Heart left ventricle (tissue), 16 donors: ENCODE data around the gene PPP1R7. TPM values are rescaled to one million over a fixed set of nuclear protein-coding genes. Genes with fewer than 3 reads are reported as not detected.

Experiments used
- ATAC-seq, 4 donors: fragments of 200-7000 bp; cut with Tn5 transposase; one replicate each; pipeline ENCODE4 v1.9.1; 2020 to 2022; ENCODE audit warnings: moderate library complexity in 4 of 4, mild to moderate bottlenecking in 3 of 4, moderate number of reproducible peaks in 1 of 4
- DNase-seq, 5 donors: peaks; one replicate each; pipeline ENCODE4 v3.0.0-alpha.2; 2020
- H3K27ac ChIP-seq, 12 donors: fragments of 200-600 bp; sonication (generic) in 4 of 12; one replicate each; pipeline versions ENCODE4 v1.5.0 to v1.8.0; 2016 to 2022; ENCODE audit warnings: mild to moderate bottlenecking in 2 of 12
- H3K27me3 ChIP-seq, 9 donors: fragments of 200-600 bp; sonication (generic) in 2 of 9; one replicate each; pipeline versions ENCODE4 v1.5.1 to v1.8.0; 2016 to 2022; ENCODE audit warnings: mild to moderate bottlenecking in 3 of 9
- H3K36me3 ChIP-seq, 9 donors: fragments of 200-600 bp; sonication (generic) in 2 of 9; one replicate each; pipeline versions ENCODE4 v1.5.0 to v1.8.0; 2018 to 2022; ENCODE audit warnings: mild to moderate bottlenecking in 2 of 9
- H3K4me1 ChIP-seq, 12 donors: fragments of 200-600 bp; sonication (generic) in 4 of 12; one replicate each; pipeline versions ENCODE4 v1.5.0 to v1.8.0; 2016 to 2022; ENCODE audit warnings: mild to moderate bottlenecking in 3 of 12
- H3K4me3 ChIP-seq, 12 donors: fragments of 200-600 bp; sonication (generic) in 4 of 12; one replicate each; pipeline versions ENCODE4 v1.5.0 to v1.8.0; 2017 to 2022; ENCODE audit warnings: mild to moderate bottlenecking in 9 of 12, moderate library complexity in 4 of 12
- H3K9me3 ChIP-seq, 12 donors: fragments of 200-600 bp; sonication (generic) in 4 of 12; one replicate each; pipeline versions ENCODE4 v1.5.0 to v1.8.0; 2016 to 2022; ENCODE audit warnings: mild to moderate bottlenecking in 1 of 12
- POLR2A ChIP-seq, 2 donors: fragments of 450-650 bp; IDR thresholded peaks; one replicate each; pipeline ENCODE4 v1.6.1; 2017; ENCODE audit warnings: antibody characterized with exemption in 2 of 2, mild to moderate bottlenecking in 2 of 2, moderate library complexity in 2 of 2
- WGBS, 4 donors: extraction: QIAGEN DNeasy Blood & Tissue Kit in 2 of 4; methylation state at CpG; one replicate each; pipeline versions ENCODE4 v1.1.5 to v1.1.7; 2013 to 2018; 5-methylcytosine and 5-hydroxymethylcytosine counted together
- intact Hi-C, 10 donors: fragments of 100-400 bp; cut with DNase I; formaldehyde crosslinking; loops; one replicate each; pipeline versions ENCODE4 v1.11.1 to v1.14.2; 2022
- polyA plus RNA-seq, 2 donors: library from polyadenylated mRNA; stranded (reverse); fragments of 200-250 nt; gene quantifications; one replicate each; pipeline ENCODE4 v1.2.3, GENCODE V29; 2013
- total RNA-seq, 9 donors: library from RNA; depleted of rRNA in 2 of 9; stranded (reverse); fragments of >200 nt in 2 of 9; fragmentation: NEBNext Ultra II Directional in 3 of 9; extraction: Animal tissue kit (Norgen Biotek cat#: 25700) in 3 of 9; gene quantifications; one replicate each; pipeline versions ENCODE4 v1.1.0 to v1.2.4, GENCODE V29; 2016 to 2023
- TF ChIP-seq, protein P1 (sequence below), 12 donors: fragments of 200-600 bp; sonication (generic) in 4 of 12; IDR thresholded peaks; one replicate each; pipeline versions ENCODE4 v1.5.0 to v1.8.0; 2018 to 2022; ENCODE audit warnings: antibody characterized with exemption in 12 of 12, mild to moderate bottlenecking in 5 of 12
- donor health status: ischemic (EF 13 %, LVEDD 7.1; RV severe dilation, severe dysfunction).
- donor health status: healthy with polysubstance abuse.
- donor health status: DM: no; HTN: yes; CAD: no.
- donor health status: DM: no; HTN: no; CAD: no.
- donor health status: ischemic (EF 25% LVEDD 6.9; RV normal size, moderate dysfunction).
- donor health status: ischemic (EF 25% LVEDD 5.7; RV mildly dilated, moderate dysfunction).
- donor health status: healthy.
- donor health status: DM: yes; HTN: yes; CAD: no.
- donor health status: ischemic (EF 35%, LVEDD 5.7; RV mildly dilated, moderate dysfunction).
- donor health status: nonischemic (EF 11% LVEDD 7.7; RV severe dilation, severe dysfunction).
- donor health status: DM: yes; HTN: yes; CAD: no.
- donor health status: PGD.
- donor health status: ischemic (EF 29% LVEDD 5.4; RV normal size, mild dysfunction).
- donor health status: nonischemic (EF 23%, LVEDD 6.1; RV moderate dilation, normal function).

The PPP1R7 gene
- total and polyA plus RNA-seq, 11 donors: 66.7 to 110 (median 79.8) TPM

DNA sequence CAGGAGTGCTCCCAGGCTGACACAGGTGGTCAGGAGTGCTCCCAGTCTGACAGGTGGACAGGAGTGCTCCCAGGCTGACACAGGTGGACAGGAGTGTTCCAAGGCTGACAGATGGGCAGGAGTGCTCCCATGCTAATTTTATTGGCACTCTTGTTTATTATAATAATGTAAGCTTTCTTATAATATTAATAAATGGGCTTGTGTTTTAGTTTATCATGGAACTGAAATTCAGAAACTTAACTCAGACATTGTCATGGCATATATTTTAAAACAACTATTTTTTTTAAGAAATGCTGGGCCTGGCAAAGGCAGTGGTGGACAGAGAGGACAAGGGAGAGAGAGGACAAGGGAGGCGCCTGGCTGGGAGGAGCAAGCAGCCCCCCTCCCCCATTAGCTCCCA is 56.9 kb downstream of the PPP1R7 start:
- TF ChIP-seq, protein P1, sequence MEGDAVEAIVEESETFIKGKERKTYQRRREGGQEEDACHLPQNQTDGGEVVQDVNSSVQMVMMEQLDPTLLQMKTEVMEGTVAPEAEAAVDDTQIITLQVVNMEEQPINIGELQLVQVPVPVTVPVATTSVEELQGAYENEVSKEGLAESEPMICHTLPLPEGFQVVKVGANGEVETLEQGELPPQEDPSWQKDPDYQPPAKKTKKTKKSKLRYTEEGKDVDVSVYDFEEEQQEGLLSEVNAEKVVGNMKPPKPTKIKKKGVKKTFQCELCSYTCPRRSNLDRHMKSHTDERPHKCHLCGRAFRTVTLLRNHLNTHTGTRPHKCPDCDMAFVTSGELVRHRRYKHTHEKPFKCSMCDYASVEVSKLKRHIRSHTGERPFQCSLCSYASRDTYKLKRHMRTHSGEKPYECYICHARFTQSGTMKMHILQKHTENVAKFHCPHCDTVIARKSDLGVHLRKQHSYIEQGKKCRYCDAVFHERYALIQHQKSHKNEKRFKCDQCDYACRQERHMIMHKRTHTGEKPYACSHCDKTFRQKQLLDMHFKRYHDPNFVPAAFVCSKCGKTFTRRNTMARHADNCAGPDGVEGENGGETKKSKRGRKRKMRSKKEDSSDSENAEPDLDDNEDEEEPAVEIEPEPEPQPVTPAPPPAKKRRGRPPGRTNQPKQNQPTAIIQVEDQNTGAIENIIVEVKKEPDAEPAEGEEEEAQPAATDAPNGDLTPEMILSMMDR (IDR thresholded peaks at IDR 0.05): no peak
- no peak for TF ChIP-seq POLR2A (IDR thresholded peaks at IDR 0.05)
- H3K36me3 ChIP-seq: no peaks in the 10 kb centered on the region
- intact Hi-C loops: no loop called here
- no peaks in the 10 kb centered on the region for H3K9me3 ChIP-seq
- no peaks in the 10 kb centered on the region for H3K4me1 ChIP-seq
- no peak overlapping the region for H3K4me3 ChIP-seq
- ATAC-seq: no peak
- DNase-seq: no peak
- H3K27me3 ChIP-seq: no peaks in the 10 kb centered on the region
- no peak overlapping the region for H3K27ac ChIP-seq
- 67 to 100% (median 75%) methylated on average over 1 of the region's 1 CpG for WGBS, 4 donors

DNA sequence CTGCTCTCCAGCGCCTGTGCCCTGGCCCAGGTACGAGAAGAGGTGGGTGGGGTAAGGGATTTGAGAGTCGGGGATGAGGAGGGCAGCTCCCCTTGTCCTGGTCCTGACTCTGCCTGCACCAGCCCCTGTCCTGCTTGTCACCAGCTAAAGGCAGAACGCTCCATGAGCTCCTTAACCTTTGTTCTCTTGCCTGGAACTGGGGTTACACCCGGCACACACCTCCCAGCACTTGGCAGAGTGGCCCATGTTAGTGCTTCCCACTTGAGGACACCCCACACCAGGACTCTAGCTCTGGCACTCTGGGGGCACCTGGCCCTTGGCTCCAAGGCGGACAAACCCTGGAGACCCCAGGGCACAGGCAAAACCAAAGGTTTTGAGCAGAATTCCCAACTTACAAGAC is 57.4 kb downstream of the PPP1R7 start:
- Histone ChIP-seq H3K27me3 (no peaks in the 10 kb centered on the region), H3K4me1 (no peaks in the 10 kb centered on the region), H3K36me3 (no peaks in the 10 kb centered on the region), H3K27ac (no peak overlapping the region), H3K4me3 (no peak overlapping the region), H3K9me3 (no peaks in the 10 kb centered on the region)
- ATAC-seq (no peak), DNase-seq (no peak)
- intact Hi-C loops: no loop called here
- no peak for TF ChIP-seq POLR2A (IDR thresholded peaks at IDR 0.05)
- TF ChIP-seq, protein P1 (IDR thresholded peaks at IDR 0.05): no peak
- 54 to 82% (median 73%) methylated on average over 3 to 6 of the region's 6 CpGs for WGBS, 4 donors

DNA sequence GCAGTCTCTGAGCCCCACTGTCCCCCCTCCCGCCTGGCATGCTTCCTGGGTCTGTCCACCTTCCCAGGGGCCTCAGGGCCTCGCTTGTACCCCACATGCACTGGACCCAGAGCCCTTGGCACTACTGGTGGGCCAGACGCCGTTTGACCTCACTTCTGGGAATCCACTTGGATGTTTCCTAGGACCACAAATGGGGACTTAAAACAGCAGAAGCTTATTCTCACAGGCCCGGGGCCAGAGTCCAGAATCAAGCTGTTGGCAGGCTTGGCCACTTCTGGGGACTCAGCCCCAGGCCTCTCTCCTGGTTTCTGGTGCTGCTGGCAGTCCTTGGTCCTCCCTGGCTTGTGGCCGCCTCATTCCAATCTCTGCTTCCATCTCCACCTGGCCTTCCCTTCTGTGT is 57.8 kb downstream of the PPP1R7 start:
- Histone ChIP-seq H3K4me3 (no peak overlapping the region), H3K36me3 (no peaks in the 10 kb centered on the region), H3K4me1 (no peaks in the 10 kb centered on the region), H3K9me3 (no peaks in the 10 kb centered on the region), H3K27ac (no peak overlapping the region), H3K27me3 (no peaks in the 10 kb centered on the region)
- 62 to 81% (median 73%) methylated on average over 6 of the region's 6 CpGs for WGBS, 4 donors
- DNase-seq: no peak
- TF ChIP-seq POLR2A (IDR thresholded peaks at IDR 0.05): no peak
- TF ChIP-seq, protein P1 (IDR thresholded peaks at IDR 0.05): no peak
- ATAC-seq: no peak
- intact Hi-C loops: no loop called here

DNA sequence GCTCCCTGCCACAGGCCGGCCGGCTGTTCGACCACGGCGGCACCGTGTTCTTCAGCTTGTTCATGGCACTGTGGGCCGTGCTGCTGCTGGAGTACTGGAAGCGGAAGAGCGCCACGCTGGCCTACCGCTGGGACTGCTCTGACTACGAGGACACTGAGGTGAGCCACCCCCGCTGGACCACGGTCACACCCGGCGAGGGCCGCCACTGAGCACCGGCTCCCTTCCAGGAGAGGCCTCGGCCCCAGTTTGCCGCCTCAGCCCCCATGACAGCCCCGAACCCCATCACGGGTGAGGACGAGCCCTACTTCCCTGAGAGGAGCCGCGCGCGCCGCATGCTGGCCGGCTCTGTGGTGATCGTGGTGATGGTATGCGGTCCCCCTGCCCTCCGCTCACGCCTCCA is 59.0 kb downstream of the PPP1R7 start:
- no peak overlapping the region for H3K4me3 ChIP-seq
- WGBS, 4 donors: 84 to 87% (median 86%) methylated on average over 31 to 33 of the region's 33 CpGs
- DNase-seq (no peak), ATAC-seq (no peak)
- TF ChIP-seq, protein P1 (IDR thresholded peaks at IDR 0.05): no peak
- no peak for TF ChIP-seq POLR2A (IDR thresholded peaks at IDR 0.05)
- no peaks in the 10 kb centered on the region for H3K27me3 ChIP-seq
- no peaks in the 10 kb centered on the region for H3K36me3 ChIP-seq
- H3K4me1 ChIP-seq: no peaks in the 10 kb centered on the region
- H3K9me3 ChIP-seq: no peaks in the 10 kb centered on the region
- intact Hi-C loops: no loop called here
- no peak overlapping the region for H3K27ac ChIP-seq
